TTC549 (cell line): ENCODE data around the gene TCP11L2.

Source experiments
- FAIRE-seq: peaks from 2 replicates; lab custom pipeline; 2012; peaks lifted over from hg19 to GRCh38; lab: Jason Lieb, UNC

The TCP11L2 gene

DNA sequence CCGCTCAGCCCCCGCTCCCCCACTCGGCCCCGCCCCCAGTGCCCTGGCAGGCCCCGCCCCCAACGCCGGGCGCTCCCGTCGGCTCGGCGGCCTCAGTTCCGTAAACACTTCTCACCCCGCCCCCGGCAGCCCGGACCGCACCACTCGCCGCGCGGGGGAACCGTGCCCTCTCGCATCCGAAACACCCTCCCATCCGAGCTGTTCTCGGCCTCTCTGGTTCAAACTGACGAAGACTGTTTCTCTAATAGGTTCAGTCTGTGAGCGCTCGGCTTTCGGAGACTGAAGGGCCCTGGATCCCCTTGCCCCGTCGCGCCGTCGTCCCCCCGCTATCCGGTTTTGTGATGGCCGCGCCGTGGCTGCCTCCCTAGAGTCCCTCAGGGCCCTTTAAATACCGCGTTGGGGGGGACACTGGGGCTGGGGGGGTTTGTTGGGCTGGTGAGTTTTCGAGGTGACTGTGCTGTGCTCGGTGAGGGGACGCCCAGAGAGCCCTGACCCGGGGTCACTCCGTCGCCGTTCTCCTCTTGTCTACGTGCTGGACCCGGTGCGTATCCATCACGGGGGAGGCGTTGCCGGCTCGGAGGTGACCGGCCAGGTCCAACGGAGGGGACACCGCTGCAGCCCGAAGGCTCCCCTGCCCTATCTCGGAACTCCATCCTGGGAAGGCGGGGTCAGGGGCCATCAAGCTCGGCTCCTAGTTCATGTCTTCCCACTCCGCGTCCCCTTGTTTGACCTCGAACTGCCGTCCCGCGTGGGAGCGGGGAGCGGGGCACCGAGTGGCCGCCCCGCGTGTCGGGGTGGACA is at the start of gene TCP11L2:
Gene TCP11L2, plus strand, starts transcription at position 333 of the 801 bp plus-strand sequence. CDS start 8,343 bp downstream, outside the sequence.
- no peak for FAIRE-seq

DNA sequence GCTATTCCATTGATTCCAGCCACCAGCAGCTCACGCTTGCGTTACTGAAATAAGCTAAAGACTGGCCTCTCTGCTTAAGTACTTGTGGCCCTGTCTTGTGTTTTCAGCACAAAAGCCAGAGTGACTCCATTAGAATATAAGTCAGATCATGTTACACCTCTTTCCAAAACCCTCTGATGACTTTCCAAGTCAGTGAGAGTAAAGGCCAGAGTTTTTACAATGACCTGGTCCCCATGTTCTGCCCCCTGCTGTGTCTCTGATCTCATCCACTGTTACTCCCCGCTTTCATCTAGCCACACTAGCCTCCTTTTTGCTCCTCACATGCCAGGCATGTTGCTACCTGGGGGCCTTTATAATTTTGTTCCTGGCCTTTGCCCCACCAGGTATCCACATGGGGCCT is 47.8 kb upstream of the TCP11L2 start:
- no peak for FAIRE-seq

DNA sequence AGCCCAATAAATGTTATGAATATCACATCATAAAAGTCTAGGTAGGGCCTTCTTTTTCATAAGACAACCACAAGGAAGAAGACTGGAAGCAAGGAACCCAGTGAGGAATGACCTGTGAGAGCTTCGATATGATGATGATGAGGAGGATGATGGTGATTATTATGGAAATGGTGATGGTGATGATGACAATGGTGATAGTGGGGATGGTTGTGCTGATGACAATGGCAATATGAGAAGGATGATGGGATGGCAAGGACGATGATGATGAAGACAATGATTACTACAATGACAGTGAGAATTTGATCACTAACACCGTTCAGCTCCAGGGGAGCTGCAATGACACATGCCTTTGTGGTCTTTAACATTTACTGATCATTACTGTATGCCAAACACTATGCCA is 47.0 kb upstream of the TCP11L2 start:
- no peak for FAIRE-seq

DNA sequence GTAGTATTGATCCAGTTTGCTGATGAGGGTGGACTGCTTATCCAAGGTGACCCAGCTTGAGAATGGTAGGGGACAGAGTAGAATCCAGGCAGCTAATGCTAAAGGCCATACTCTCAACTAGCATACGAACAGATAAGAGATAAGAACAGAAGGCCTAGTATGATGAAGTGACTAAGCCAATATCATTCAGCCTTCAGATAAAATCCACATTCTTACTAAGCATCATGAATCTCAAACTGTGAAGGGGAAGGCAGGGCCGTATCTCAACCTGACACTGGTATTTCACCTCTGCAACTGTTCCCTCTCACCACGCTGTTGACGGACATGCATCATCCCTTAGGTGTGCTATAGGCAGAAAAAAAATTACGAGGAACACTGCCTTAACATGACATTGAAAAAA is 46.6 kb upstream of the TCP11L2 start:
- no peak for FAIRE-seq

DNA sequence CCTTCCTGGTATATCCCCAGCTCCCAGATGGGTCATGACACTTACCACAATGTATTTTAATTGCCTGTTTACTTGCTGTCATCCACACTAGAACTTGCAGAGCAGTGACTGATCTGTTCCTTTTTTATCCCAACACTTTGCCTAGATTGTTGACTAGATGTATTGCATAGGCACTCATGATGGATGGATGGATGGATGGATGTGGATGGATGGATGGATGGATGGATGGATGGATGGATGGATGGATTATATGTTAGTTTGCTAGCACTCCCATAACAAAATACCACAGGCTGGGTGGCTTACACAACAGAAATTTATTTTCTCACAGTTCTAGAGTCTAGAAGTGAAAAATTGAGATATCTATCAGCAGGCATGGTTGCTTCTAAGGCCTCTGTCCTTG is 46.0 kb upstream of the TCP11L2 start:
- FAIRE-seq, result no peak

DNA sequence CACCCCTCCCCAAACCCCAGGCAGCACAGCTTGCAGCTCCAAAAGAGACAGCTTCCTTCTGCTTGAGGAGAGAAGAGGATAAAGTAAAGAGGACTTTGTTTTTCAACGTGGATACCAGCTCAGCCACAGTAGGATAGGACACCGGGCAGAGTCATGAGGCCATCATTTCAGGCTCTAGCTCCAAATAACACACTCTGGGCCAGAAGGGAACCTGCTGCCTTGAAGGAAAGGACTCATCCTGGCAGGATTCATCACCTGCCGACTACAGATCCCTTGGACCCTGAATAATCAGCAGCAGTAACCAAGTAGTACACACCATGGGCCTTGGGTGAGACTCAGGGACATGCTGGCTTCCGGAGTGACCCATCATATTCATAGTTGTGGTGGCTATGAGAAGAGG is 44.3 kb upstream of the TCP11L2 start:
- no peak for FAIRE-seq

DNA sequence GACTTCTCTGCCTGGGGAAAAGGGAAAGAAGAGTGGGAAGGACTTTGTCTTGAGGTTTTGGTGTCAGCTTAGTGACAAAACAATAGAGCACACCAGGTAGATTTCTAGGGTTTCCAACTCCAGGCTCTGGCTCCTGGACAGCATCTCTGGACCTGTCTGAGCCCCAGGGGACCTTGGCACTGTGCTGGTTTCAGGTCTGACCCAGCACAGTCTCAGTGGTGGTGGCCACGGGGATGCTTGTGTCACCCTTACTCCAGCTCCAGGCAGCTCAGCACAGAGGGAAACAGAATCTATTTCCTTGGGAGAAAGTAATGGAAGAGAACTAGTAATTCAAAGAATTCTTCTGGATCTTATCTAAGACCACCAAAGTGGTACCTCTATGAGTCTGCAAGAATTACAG is 43.6 kb upstream of the TCP11L2 start:
- FAIRE-seq, result no peak

DNA sequence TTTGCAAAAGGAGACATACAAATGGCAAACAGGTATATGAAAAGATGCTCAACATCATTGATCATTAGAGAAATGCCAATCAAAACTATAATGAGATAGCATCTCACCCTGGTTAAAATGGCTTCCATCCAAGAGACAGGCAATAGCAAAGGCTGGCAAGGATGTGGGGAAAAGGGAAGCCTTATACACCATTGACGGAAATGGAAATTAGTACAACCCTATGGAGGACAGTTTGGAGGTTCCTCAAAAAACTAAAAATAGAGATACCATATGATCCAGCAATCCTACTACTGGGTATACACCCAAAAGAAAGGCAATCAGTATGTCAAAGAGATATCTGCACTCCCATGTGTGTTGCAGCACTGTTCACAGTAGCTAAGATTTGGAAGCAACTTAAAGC is 37.4 kb upstream of the TCP11L2 start:
- no peak for FAIRE-seq

DNA sequence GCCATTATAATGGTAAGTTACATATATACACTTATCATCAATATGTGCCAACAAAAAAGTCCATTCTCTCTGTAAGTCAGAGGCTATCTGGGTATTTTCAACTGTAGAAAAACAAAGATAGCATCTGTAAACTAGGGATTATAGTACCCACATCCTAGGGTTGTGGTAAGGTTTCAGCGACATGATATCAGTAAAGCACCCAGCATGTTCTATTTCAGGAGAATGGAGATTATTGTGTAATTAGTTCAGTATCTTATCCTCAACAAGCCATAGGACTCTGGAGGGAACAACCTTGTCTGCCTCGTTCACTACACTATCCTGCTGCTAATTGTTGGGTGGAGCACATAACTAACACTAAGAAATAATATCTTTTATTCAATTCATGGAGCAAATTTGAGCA is 35.0 kb upstream of the TCP11L2 start:
- no peak for FAIRE-seq

DNA sequence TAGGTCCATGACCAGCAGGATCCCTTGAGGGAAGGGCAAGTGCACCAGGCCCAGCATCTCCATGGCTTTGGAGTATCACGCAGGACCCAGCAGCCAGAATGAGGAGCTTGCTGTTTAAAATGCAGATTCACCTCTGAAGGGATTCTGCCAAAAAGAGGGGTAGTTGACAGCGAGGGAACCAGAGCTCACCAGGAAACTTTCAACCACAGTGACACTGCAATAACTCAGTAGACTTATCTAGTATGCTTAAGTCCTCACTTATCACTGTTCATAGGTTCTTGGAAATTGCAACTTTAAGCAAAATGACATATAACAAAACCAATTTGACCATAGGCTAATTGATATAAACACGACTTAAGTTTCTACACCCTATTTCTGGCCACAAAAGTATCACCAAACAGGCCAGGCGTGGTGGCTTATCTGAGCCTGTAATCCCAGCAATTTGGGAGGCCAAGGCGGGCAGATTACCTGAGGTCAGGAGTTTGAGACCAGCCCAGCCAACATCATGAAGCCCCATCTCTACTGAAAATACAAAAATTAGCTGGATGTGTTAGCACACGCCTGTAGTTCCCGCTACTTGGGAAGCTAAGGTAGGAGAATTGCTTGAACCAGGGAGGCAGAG is 33.3 kb upstream of the TCP11L2 start:
- FAIRE-seq, result no peak

DNA sequence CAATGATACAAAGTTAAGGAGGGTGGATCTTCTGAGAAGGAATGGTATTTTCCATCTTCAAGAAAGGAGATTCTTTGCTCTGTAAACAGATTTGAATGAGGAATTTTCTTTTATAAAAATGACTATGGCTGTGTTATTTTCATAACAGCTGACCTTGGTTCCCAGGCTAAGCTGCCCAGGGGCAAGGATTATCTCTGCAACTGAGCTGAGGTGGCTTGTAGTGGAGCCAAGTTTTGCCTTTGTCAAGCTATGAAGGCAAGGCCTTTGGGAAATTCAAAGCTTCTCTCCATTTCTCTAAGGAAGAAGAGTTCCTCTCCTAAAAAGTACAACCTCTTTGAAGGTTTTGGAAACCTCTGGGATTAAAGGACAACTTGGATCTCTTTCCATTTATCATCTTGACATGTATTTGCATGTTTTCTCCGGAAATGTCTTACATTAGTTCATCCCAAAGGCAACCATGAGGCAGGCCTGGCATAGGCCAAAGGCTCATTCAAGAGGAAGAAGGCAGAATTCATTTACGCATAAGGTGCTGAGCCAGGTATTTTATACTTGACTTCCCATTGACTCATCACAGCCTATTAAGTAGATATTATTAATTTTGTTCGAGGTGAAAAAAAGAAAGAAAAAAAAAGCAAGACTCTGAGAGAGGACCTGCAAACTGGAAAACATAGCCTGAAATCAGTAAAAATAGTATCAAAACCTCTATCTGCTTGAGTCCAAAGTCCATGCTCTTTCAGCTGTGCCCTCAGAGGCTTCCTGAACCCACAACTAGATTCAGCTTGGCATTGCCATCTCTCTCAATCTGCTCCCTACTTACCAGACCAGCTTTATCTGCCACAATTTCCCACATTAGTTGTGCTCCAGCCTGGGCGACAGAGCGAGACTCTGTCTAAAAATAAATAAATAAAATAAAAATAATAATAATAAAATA is 30.7 kb upstream of the TCP11L2 start:
- no peak for FAIRE-seq

DNA sequence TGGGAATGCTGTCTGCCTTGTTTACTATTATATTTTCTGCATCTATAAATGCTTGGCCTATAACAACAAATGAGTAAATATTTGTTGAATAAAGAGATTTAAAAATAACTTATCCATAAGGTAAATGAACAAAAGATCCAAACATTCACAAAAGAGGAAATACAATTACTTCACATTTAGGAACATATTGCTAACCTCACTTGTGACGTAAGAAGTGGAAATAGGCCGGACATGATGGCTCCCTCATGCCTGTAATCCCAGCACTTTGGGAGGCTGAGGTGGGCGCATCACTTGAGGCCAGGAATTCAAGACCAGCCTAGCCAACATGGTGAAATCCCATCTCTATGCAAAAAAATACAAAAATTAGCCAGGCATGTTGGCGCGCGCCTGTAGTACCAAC is 29.0 kb upstream of the TCP11L2 start:
- no peak for FAIRE-seq

DNA sequence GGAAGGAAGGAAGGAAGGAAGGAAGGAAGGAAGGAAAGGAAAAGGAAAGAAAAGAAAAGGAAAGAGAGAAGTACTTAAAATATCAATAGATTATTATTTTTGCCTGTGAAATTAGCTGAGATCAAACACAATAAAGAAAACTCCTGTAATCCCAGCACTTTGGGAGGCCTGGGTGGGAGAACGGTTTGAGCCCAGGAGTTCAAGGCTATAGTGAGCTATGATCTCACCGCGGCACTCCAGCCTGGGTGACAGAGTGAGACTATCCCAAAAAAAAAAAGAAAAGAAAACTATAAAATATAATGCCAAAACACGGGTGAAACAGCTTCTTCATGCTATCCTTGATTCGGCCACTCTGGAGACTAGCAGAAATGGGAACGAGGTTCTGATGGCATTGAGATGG is 28.5 kb upstream of the TCP11L2 start:
- FAIRE-seq, result no peak

DNA sequence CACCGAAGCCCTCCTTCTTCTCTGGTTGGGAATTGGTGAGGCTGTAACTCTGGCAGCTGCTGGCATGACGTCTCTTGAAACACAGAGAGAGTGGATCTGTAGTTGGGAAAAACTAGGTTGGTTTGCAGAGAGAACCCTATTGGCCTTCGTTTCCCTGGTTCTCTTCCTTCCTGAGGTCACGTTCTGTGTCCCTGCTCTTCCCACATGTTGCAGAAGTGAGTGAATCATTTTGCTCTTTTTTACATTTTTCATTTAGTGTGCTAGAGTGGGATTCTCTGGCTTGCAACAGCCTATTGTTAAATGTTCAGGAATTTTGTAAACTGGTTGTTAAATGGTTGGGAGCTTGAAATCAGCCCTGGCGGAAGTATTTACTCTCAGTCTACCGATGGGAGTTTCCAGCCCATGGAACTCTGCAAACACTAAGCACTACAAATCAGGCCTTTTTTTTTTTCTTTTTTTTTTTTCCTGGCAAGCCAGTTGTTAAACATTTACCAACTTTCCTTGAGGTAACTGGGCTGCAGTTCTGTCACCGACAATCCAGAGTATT is 27.9 kb upstream of the TCP11L2 start:
- no peak for FAIRE-seq

DNA sequence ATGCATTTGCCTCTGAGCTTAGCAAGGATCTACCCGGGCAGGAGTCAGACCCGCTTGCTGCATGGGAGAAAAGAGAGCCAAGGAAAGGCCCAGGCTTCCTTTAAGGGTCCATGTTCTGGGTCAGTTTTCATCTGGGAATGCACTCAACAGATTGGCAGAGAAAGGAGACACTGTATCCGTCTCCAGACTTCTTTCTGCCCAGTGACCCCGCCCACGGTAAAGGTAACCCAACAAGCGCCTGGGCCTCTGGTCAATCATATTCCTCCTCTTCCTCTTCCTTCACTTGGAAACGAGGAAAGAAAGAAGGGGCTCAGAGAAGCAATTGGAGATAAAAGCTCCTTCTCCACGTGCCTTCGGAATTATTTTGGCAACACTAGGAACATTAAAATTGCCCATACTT is 27.1 kb upstream of the TCP11L2 start:
- FAIRE-seq, result no peak

DNA sequence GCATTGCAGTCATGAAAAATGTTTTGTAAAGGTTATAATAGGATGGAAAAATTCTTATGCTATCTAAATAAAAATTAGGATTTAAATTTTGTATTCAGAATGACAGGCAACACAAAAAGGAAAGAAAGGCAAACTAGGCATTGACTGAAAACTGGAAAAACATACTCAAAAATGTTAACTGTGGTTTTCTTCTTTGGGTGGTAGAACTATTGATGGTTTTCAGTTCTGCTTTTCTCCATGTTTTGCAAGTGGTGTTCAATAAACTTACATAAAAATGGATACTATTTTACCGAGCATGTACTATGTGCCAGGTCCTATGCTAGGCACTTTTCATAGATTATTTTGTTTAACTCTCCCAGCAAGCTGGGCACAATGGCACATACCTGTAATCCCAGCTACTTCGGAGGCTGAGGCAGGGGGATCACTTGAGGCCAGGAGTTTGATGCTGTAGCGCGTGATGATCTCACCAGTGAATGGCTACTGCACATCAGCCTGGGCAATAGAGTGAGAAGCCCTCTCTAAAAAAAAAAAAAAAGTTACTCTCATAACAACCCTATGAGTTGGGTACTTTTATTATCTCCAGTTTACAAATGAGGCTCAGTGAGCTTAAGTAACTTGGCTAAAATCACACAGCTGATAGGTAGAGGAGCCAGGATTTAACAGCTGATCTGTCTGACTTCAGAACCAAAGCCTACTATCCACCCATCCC is 26.3 kb upstream of the TCP11L2 start:
- FAIRE-seq, result no peak

DNA sequence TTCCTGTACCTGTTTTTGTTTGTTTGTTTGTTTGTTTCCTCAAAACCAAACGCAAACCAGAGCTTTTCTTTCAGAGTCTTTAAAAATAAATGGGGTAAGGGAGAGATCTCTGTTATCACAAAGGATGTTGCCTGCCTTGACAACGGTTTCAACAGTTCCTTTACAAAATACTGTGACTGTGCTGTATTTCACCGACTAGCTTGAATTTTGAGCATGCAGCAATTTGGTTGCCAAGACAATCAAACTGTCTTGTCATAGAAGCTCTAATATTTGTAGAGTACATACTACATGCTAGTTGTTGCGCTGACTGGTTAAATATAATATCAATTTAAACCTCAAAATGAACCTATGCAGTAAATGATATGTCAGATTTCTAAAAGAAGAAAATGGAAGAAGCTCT is 22.4 kb upstream of the TCP11L2 start:
- no peak for FAIRE-seq

DNA sequence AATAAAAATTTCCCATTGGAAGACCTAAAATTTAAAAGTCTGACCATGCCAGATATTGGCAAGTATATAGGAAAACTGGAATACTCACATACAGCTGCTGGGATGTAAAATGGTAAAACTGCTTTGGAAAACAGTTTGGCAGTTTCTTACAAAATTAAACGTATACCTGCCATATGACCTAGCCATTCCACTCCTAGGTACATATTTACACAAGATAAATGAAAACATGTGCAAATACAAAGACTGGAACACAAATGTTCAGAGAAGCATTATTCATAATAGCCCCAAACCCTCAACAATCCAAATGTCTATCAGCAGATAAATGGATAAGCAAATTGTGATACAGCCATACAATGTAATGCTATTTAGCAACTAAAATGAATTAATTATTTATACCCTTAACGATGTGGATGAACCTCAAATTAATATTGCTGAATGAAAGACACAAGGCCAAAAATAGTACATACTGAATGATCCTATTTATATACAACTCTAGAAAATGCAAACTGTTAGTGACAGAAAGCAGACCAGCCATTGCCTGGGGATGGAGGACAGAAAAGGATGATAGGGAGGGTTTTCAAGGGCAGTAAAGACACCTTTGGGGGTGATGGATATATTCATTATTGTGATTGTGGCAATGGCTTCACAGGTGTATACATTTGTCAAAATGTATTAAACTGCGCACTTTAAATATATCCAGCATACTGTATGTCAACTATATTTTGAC is 21.3 kb upstream of the TCP11L2 start:
- no peak for FAIRE-seq

DNA sequence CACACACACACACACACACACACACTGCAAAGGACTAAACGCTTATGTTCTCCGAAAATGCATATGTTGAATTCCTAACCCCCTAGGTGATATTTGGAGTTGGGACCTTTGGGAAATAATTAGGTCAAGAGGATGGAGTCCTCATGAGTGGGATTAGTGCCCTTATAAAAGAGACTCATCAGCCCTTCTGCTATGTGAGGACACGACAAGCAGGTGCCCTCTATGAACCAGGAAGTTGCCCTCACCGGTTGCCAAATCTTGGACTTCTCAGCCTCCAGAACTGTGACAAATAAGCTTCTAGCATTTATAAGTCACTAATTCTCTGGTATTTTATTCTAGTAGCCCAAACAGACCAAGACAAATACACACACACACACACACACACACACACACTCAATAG is 20.7 kb upstream of the TCP11L2 start:
- FAIRE-seq, result no peak

DNA sequence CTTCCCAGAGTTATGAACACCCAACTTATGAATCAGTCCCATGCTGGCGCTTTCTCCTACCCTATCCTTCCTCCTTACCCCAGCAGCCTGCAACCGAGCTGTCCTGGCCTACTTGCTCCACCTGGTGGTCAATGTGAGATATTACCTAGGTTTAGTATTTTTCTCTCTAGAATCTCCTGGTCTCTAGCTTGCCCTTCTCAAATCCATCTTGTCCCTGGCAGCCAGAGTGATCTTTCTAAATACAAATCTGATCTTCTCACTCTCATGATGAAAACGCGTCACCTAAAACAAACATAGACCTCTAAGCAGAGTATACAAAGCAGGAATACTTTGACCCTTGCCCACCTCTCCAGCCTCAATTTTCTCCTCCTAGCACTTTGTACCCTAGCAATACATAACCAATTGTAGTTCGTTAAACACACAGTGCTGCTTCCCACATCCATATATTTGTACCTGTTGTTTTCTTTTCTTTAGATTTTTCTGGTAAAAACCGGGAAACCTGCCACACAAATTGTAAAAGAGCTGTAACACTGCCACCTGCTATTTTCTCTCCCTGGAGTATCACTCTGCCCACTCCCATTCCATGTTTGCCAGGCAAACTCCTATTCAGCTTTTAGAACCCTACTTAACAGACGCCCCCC is 20.0 kb upstream of the TCP11L2 start:
- no peak for FAIRE-seq
